ENCODE data around the gene USF1. TPM values are rescaled to one million over a fixed set of nuclear protein-coding genes. Genes with fewer than 3 reads are reported as not detected.

USF1 gene
- total RNA-seq, 1 donor from 2014 or later: 74.4 TPM

DNA sequence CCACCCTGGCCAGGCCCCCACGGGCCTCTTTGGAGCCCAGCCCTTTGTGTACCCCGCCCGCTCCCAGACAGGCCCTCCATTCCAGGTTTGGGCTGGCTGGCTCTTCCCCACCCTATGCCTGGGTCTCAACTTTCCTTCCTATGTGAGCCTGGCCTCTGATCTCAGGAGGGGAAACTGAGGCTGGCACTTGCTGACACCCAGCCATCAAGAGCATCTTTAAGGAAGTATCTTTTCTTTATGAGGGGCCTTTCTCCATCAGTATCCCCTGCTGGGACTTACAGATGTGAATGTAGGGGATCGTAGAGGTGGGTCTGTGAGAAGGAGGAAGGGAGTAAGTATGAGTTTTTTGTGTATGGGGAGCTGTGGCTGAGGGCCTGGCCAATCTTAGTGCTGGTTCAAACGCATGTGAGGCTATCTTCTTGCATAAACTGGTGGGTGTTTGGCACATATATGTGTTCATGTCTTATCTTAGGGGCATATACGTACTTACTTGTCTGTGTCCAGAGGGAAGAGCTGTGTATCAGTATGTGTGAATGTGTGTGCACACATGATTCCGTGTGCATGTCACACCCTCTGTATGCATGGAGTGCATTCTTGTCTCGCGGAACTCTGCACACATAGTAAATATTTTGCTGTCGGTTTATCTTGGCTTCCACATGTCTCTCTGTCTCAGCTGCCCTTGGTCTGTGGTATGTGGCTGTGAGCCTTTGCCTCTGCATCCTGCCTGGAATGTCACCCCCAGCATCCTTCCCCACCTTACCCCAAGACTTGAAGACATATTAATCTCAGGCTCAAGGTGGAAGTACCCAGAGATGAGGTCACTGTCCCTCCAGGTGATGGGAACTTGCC, 38.2 kb upstream of the USF1 start:
- Mint-ChIP-seq H3K36me3 (no peaks in the 10 kb centered on the region), H3K9me3 (peaks cover 2% of the 10 kb centered on the region), H3K4me1 (peaks cover 21% of the 10 kb centered on the region), H3K4me3 (no peak overlapping the region), H3K27ac (no peak overlapping the region), H3K27me3 (ENCODE audit: insufficient read depth, low read depth) (peaks cover 14% of the 10 kb centered on the region)
- H4K20me1 ChIP-seq (ENCODE audit: low read depth): no peaks in the 10 kb centered on the region
- H3K9ac ChIP-seq: no peak overlapping the region
- no peak for DNase-seq (ENCODE audit: low spot score)
- H3K4me1 ChIP-seq: peaks cover 11% of the 10 kb centered on the region
- no peaks in the 10 kb centered on the region for H3K79me2 ChIP-seq (ENCODE audit: low read depth)
- H3K36me3 ChIP-seq: no peaks in the 10 kb centered on the region
- no peak overlapping the region for H3K4me3 ChIP-seq
- no peak overlapping the region for H3K4me2 ChIP-seq
- TF ChIP-seq, protein P1, sequence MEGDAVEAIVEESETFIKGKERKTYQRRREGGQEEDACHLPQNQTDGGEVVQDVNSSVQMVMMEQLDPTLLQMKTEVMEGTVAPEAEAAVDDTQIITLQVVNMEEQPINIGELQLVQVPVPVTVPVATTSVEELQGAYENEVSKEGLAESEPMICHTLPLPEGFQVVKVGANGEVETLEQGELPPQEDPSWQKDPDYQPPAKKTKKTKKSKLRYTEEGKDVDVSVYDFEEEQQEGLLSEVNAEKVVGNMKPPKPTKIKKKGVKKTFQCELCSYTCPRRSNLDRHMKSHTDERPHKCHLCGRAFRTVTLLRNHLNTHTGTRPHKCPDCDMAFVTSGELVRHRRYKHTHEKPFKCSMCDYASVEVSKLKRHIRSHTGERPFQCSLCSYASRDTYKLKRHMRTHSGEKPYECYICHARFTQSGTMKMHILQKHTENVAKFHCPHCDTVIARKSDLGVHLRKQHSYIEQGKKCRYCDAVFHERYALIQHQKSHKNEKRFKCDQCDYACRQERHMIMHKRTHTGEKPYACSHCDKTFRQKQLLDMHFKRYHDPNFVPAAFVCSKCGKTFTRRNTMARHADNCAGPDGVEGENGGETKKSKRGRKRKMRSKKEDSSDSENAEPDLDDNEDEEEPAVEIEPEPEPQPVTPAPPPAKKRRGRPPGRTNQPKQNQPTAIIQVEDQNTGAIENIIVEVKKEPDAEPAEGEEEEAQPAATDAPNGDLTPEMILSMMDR (IDR thresholded peaks at IDR 0.05): no peak
- TF ChIP-seq EZH2phosphoT487 (IDR thresholded peaks at IDR 0.05): no peak
- TF ChIP-seq EZH2 (IDR thresholded peaks at IDR 0.05): no peak
- H3K27me3 ChIP-seq: no peaks in the 10 kb centered on the region
- H3K9me3 ChIP-seq (ENCODE audit: low read depth): no peaks in the 10 kb centered on the region
- H3F3A ChIP-seq (ENCODE audit: low read depth): no peaks in the 10 kb centered on the region
- H3K27ac ChIP-seq: no peak overlapping the region
- H2AFZ ChIP-seq (replicated peaks): no peak overlapping the region

DNA sequence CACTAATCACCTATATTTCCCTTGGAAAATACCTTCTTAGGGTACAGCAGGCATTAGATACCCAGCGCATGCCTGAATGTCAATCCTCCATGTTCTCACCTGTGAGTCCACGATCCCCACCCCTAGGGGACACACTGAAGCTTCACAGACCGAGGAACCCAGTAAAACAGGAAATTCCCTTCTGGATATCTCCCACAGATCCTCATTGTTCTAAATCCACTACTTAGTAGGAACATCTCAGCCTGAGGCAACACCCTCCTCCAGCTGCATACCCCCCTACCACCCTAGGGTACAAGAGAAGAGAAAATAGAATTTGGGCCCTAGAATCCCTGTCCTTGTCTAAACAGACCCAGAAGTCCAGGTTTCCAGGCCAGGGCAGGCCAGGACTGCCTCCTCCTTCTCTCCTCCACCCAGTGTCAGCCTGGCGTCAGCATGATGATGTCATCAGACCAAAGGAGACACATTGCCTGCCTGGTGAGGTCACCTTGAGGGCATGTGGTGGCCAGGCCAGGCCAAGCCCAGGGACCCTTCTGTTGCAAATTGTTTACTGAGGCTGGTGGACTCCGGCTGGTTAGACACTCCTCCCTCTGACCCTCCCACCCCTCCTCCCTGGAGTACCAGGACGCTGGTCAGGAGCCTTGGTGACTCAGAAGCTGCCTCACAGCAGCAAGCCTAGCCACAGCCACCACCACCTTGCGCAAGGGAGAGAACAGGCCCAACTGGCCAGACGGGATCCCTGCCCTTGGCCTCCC, 37.4 kb upstream of the USF1 start:
- Histone ChIP-seq H3K79me2 (ENCODE audit: low read depth) (no peaks in the 10 kb centered on the region), H3K27me3 (no peaks in the 10 kb centered on the region), H3K4me1 (peaks cover 11% of the 10 kb centered on the region), H3K36me3 (no peaks in the 10 kb centered on the region), H4K20me1 (ENCODE audit: low read depth) (no peaks in the 10 kb centered on the region), H3K27ac (no peak overlapping the region), H3K9me3 (ENCODE audit: low read depth) (no peaks in the 10 kb centered on the region), H3K4me2 (no peak overlapping the region), H3K4me3 (no peak overlapping the region), H3F3A (ENCODE audit: low read depth) (no peaks in the 10 kb centered on the region), H3K9ac (no peak overlapping the region), H2AFZ (replicated peaks) (no peak overlapping the region)
- Mint-ChIP-seq H3K36me3 (no peaks in the 10 kb centered on the region), H3K9me3 (peaks cover 3% of the 10 kb centered on the region), H3K27me3 (ENCODE audit: insufficient read depth, low read depth) (peaks cover 14% of the 10 kb centered on the region), H3K4me1 (peaks cover 21% of the 10 kb centered on the region), H3K27ac (peak overlapping the region; percentile 69), H3K4me3 (peak overlapping the region; percentile 18)
- TF ChIP-seq EZH2phosphoT487 (IDR thresholded peaks at IDR 0.05) (no peak), EZH2 (IDR thresholded peaks at IDR 0.05) (no peak)
- TF ChIP-seq, protein P1 (IDR thresholded peaks at IDR 0.05): no peak
- no peak for DNase-seq (ENCODE audit: low spot score)

DNA sequence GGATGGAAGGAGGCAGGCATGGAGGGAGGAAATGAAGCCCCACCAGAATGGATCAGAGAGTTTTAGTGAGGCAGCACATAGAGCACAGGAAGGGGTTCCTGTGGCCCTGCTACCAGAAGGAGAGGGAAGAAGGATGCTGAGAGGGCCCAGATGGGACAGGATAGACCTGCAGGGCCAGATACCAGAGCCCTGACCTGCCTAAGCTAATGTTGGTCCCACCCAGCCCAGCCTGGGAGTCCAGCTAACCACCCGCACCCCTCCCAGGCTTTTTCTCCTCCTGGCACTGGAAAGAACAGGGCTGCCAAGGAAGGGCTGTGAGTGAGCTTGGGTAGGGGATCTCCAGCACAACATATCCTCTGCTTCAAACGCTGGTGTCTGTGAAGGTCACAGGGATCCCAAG, 36.7 kb upstream of the USF1 start:
- Mint-ChIP-seq H3K4me1 (peaks cover 21% of the 10 kb centered on the region), H3K4me3 (no peak overlapping the region), H3K27ac (peak overlapping the region; percentile 69), H3K9me3 (peaks cover 3% of the 10 kb centered on the region), H3K27me3 (ENCODE audit: insufficient read depth, low read depth) (peaks cover 14% of the 10 kb centered on the region), H3K36me3 (no peaks in the 10 kb centered on the region)
- H3K4me3 ChIP-seq: no peak overlapping the region
- H3K79me2 ChIP-seq (ENCODE audit: low read depth): no peaks in the 10 kb centered on the region
- no peaks in the 10 kb centered on the region for H4K20me1 ChIP-seq (ENCODE audit: low read depth)
- no peak overlapping the region for H3K9ac ChIP-seq
- H3K36me3 ChIP-seq: no peaks in the 10 kb centered on the region
- no peak overlapping the region for H3K4me2 ChIP-seq
- no peaks in the 10 kb centered on the region for H3F3A ChIP-seq (ENCODE audit: low read depth)
- H3K27me3 ChIP-seq: no peaks in the 10 kb centered on the region
- H2AFZ ChIP-seq (replicated peaks): no peak overlapping the region
- H3K9me3 ChIP-seq (ENCODE audit: low read depth): no peaks in the 10 kb centered on the region
- no peak for DNase-seq (ENCODE audit: low spot score)
- H3K27ac ChIP-seq: no peak overlapping the region
- TF ChIP-seq, protein P1 (IDR thresholded peaks at IDR 0.05): no peak
- no peak for TF ChIP-seq EZH2phosphoT487 (IDR thresholded peaks at IDR 0.05)
- peaks cover 11% of the 10 kb centered on the region for H3K4me1 ChIP-seq

All from neural progenitor cell (in vitro differentiated cells).